ENCODE data around the gene CDK10. TPM values are rescaled to one million over a fixed set of nuclear protein-coding genes. Genes with fewer than 3 reads are reported as not detected.
"Not testable (repeated sequence)": the region's sequence is repeated elsewhere in the genome, so short reads cannot be mapped to it uniquely, and the experiment has no call there.

Gene CDK10
- total RNA-seq, 4 donors from 2014 or later, result 20.8 to 45.1 (median 25.7) TPM

DNA sequence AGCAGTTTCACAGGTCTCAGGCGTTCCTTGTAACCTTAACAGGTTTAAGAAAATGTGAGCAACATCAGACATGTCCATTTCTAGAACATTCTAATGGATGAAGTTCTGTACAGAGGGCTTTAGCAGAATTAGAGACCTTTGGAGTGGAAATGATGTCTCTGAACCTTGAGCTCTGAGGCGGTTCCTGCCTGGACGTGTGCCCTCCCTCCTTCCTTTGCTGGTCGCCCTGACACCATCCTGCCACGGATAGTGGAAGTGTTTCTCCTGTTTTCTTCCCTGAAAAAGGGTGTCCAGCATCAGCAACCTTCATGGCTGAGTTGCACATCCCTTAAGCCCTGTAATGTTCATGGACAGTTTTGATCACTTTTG, 17.7 kb upstream of the CDK10 start:
- 73% methylated on average over 5 of the region's 5 CpGs for WGBS
- Histone ChIP-seq H3K9me3 (no peaks in the 10 kb centered on the region), H3K4me1 (no peaks in the 10 kb centered on the region), H3K4me3 (no peak overlapping the region), H3K27me3 (no peaks in the 10 kb centered on the region), H3K27ac (replicated peaks in 1 of 4) (no peak overlapping the region), H3K36me3 (peaks cover 0 to 11% (median 7%) of the 10 kb centered on the region in 4 donors)
- TF ChIP-seq POLR2AphosphoS5 (IDR thresholded peaks at IDR 0.05) (no peak), EP300 (IDR thresholded peaks at IDR 0.05) (no peak), POLR2A (IDR thresholded peaks at IDR 0.05; ENCODE audit: low read depth) (no peak)
- TF ChIP-seq, protein P1, sequence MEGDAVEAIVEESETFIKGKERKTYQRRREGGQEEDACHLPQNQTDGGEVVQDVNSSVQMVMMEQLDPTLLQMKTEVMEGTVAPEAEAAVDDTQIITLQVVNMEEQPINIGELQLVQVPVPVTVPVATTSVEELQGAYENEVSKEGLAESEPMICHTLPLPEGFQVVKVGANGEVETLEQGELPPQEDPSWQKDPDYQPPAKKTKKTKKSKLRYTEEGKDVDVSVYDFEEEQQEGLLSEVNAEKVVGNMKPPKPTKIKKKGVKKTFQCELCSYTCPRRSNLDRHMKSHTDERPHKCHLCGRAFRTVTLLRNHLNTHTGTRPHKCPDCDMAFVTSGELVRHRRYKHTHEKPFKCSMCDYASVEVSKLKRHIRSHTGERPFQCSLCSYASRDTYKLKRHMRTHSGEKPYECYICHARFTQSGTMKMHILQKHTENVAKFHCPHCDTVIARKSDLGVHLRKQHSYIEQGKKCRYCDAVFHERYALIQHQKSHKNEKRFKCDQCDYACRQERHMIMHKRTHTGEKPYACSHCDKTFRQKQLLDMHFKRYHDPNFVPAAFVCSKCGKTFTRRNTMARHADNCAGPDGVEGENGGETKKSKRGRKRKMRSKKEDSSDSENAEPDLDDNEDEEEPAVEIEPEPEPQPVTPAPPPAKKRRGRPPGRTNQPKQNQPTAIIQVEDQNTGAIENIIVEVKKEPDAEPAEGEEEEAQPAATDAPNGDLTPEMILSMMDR (IDR thresholded peaks at IDR 0.05), result no peak
- intact Hi-C loops (cut with DNase I), result no loop called here
- no peak for DNase-seq (ENCODE audit: extremely low spot score)

DNA sequence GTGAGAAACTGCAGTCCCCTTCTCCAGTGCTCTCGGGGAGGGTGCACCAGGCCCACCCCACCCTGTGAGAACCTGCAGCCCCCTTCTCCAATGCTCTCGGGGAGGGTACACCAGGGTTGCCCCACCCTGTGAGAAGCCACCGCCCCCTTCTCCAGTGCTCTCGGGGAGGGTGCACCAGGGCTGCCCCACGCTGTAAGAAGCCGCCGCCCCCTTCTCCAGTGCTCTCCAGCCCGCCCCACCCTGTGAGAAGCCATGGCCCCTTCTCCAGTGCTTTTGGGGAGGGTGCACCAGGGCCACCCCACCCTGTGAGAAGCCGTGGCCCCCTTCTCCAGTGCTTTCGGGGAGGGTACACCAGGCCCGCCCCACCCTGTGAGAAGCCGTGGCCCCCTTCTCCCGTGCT, 16.7 kb upstream of the CDK10 start:
- H3K9me3 ChIP-seq, result no peaks in the 10 kb centered on the region
- DNase-seq (ENCODE audit: extremely low spot score), result no peak
- H3K27me3 ChIP-seq, result no peaks in the 10 kb centered on the region
- intact Hi-C loops (cut with DNase I), result no loop called here
- 91% methylated on average over 12 of the region's 13 CpGs for WGBS
- no peak overlapping the region for H3K27ac ChIP-seq (replicated peaks in 1 of 4)
- H3K4me1 ChIP-seq, result no peaks in the 10 kb centered on the region
- TF ChIP-seq, protein P1 (IDR thresholded peaks at IDR 0.05), result no peak
- TF ChIP-seq POLR2AphosphoS5 (IDR thresholded peaks at IDR 0.05) (no peak), POLR2A (IDR thresholded peaks at IDR 0.05; ENCODE audit: low read depth) (no peak), EP300 (IDR thresholded peaks at IDR 0.05) (no peak)
- peaks cover 0 to 9% (median 1%) of the 10 kb centered on the region in 4 donors for H3K36me3 ChIP-seq
- H3K4me3 ChIP-seq, result no peak overlapping the region

DNA sequence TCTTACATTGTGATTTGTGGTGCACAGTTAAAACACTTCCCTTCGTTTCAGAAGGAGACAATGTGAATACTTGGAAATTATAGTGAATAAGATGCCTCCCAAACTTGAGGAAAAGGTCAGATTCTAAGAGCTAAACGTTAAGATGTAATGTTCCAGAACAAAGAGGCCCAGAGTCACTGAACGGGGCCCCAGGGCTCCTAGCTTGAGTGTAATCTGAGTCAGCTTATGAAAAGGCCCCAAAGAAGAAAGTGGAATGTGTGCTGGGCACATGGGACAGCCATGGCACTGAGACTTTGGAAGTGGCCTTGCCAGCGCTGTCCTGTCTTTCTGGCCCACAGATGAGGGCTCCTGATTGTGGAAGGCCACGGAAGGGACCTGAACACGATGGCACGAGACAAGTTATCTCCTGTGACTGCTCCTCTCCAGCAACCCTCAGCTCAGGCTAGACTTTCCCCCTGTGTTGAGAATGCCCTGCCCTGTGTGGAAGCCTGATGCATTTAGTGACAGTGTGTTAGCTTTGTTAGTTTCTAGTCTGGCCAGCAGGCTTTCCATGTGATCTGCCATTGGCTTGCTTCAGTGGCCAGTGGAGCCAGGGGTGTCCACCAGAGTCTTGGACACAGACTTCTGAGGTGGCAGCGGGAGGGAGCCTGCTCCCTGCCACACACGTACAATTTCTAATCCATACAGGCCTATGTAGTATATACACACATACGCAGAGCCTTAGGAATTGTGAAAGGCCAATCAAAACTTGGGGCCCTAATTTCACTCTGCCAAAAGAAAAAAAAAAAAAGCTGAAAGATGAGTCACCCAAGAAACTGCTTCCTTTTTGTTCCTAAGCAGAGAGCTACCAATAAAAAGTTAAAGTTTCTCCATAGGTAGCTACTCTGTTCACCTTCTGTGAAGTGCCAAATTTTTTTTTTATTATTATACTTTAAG, 15.7 kb upstream of the CDK10 start:
- peaks cover 0 to 9% (median 1%) of the 10 kb centered on the region in 4 donors for H3K36me3 ChIP-seq
- TF ChIP-seq, protein P1 (IDR thresholded peaks at IDR 0.05), result no peak
- TF ChIP-seq POLR2A (IDR thresholded peaks at IDR 0.05; ENCODE audit: low read depth) (no peak), EP300 (IDR thresholded peaks at IDR 0.05) (no peak), POLR2AphosphoS5 (IDR thresholded peaks at IDR 0.05) (no peak)
- intact Hi-C loops (cut with DNase I), result no loop called here
- H3K27ac ChIP-seq (replicated peaks in 1 of 4), result no peak overlapping the region
- no peaks in the 10 kb centered on the region for H3K9me3 ChIP-seq
- H3K4me3 ChIP-seq, result no peak overlapping the region
- H3K27me3 ChIP-seq, result no peaks in the 10 kb centered on the region
- no peak for DNase-seq (ENCODE audit: extremely low spot score)
- H3K4me1 ChIP-seq, result no peaks in the 10 kb centered on the region
- 78% methylated on average over 10 of the region's 10 CpGs for WGBS

DNA sequence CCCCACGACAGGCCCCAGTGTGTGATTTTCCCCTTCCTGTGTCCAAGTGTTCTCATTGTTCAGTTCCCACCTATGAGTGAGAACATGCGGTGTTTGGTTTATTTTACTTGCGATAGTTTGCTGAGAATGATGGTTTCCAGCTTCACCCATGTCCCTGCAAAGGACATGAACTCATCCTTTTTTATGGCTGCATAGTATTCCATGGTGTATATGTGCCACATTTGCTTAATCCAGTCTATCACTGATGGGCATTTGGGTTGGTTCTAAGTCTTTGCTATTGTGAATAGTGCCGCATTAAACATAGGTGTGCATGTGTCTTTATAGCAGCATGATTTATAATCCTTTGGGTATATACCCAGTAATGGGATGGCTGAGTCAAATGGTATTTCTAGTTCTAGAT, 14.9 kb upstream of the CDK10 start:
- intact Hi-C loops (cut with DNase I); H3K4me3 ChIP-seq; H3K9me3 ChIP-seq; H3K27me3 ChIP-seq; H3K4me1 ChIP-seq; DNase-seq (ENCODE audit: extremely low spot score); H3K36me3 ChIP-seq; H3K27ac ChIP-seq (replicated peaks in 1 of 4): not testable (repeated sequence)
- 87% methylated on average over 4 of the region's 4 CpGs for WGBS

DNA sequence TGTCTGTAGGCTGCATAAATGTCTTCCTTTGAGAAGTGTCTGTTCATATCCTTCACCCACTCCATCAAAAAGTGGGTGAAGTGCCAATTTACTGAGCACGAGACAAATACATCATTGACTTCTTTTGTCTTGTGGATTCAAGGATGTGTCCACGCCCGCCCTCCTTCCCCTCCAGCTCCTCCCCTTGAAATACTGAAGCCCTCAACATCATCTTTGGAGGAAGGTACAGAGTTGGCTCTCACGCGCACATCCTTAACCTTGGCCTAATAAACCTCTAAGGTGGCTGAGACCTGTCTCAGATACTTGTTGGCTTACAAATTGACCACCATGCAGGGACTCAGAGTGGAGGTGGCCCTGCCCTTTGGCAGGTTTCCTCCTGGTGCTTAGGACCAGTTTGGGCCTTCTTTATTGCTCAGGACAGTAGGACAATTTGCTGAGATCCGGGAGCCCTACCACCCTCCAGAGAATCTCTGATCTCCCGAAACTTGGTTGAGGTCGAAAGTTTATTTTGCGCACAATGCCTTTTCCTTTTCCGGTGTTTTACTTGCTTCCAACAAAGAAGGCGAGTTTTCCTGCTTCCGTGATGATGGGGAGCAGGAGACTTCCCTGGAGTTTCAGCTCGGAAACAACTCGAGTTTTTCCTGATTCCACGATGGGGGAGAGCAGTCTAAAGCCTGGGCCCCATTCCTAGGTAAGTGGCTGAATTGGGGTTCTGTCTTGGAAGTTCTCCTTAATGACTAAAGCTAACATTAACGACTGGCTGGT, 14.1 kb upstream of the CDK10 start:
- H3K4me1 ChIP-seq, result no peaks in the 10 kb centered on the region
- no peak for DNase-seq (ENCODE audit: extremely low spot score)

More for the DNA sequence above, 14.1 kb upstream of the CDK10 start:
- Histone ChIP-seq H3K27me3 (no peaks in the 10 kb centered on the region), H3K4me3 (no peak overlapping the region), H3K9me3 (no peaks in the 10 kb centered on the region), H3K27ac (replicated peaks in 1 of 4) (no peak overlapping the region), H3K36me3 (peaks cover 0 to 9% (median 1%) of the 10 kb centered on the region in 4 donors)
- WGBS, result 82% methylated on average over 16 of the region's 16 CpGs
- intact Hi-C loops (cut with DNase I), result no loop called here
- no peak for TF ChIP-seq EP300 (IDR thresholded peaks at IDR 0.05)
- TF ChIP-seq POLR2A (IDR thresholded peaks at IDR 0.05; ENCODE audit: low read depth), result no peak

All from esophagus muscularis mucosa (tissue), 4 donors.